Measurements from ENCODE around the gene DHX9.
"Not testable (repeated sequence)": the region's sequence is repeated elsewhere in the genome, so short reads cannot be mapped to it uniquely, and the experiment has no call there.

The DHX9 gene

GRCh38 chr1:182888736-182889531, 49.8 kb downstream of the DHX9 start:
- DNase-seq (ENCODE audit: insufficient read length, low spot score): no peak
- peak; percentile 36 for FAIRE-seq

GRCh38 chr1:182889997-182890396, 50.9 kb downstream of the DHX9 start:
- FAIRE-seq: no peak

DNA sequence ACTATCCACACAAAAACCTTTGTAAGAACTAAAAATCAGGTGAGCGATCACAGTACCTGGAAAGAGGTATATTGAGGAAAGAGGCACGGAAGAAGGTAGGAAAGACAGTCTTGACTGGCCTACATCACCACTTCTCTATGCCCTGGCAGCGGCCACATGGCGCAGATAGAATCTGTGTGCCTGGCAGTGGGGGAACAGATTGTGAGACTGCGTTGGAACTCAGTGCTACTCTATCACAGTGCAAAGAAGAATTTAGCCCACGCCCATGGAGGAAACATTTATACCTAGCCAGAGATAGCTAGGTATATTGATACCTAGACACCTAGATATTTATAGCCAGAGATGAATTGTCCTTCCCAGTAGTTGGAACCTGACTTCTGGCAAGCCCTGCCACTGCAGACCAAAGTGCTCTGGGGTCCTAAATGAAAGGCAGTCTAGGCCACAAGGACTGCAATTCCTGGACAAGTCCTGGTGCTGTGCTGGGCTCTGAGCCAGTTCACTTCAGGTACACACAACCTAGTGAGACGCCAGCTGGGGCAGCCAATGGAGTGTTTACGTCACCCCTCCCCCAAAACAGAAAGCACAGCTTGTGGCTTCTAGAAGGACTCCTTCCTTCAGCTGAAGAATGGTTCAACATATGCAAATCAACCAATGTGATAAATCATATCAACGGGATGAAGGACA, 51.9 kb downstream of the DHX9 start:
- FAIRE-seq (no peak), DNase-seq (ENCODE audit: insufficient read length, low spot score) (no peak)

More at GRCh38 chr1:182889997-182890396, 50.9 kb downstream of the DHX9 start:
- DNase-seq (ENCODE audit: insufficient read length, low spot score): no peak

DNA sequence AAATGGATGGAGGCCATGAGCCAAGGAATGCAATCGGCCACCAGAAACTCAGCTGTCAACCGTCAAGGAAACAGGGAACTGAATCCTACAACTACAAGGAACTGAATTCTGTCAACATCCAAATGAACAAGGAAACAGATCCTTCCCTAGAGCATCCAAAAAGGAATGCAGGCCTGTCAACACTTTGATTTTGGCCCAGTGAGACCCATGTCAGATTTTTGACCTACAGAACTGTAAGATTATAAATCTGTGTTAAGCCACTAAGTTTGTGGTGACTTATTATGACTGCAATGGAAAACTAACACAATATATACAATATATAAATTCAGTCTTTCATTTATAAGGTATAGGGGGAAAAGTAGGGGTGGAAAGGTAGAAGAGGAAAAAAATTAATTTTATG, 58.5 kb downstream of the DHX9 start:
- DNase-seq (ENCODE audit: insufficient read length, low spot score) (no peak), FAIRE-seq (no peak)

- not testable (repeated sequence) for FAIRE-seq; DNase-seq (ENCODE audit: insufficient read length, low spot score)
Observed at GRCh38 chr1:182901946-182902345, 62.8 kb downstream of the DHX9 start.

DNA sequence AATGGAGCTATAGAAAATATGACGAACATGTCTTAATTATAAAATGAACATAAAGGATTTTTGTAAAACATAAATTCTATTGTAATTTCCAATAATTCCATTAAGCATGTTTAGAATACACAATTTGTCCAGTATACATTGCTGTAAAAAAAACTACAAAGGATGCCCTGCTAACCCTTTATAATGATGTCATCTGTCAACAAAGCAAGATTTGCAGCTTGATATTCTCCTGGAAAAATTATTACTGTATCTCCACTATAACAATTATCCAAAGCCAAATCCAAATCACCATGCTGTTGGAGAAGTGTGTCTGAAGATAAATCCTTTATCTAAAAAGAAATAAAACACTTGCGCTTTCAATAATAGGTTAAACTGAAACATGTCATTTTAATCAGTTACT, 66.2 kb downstream of the DHX9 start:
- no peak for FAIRE-seq
- no peak for DNase-seq (ENCODE audit: insufficient read length, low spot score)

GRCh38 chr1:182909578-182909977, 70.4 kb downstream of the DHX9 start:
- FAIRE-seq (no peak), DNase-seq (ENCODE audit: insufficient read length, low spot score) (no peak)

DNA sequence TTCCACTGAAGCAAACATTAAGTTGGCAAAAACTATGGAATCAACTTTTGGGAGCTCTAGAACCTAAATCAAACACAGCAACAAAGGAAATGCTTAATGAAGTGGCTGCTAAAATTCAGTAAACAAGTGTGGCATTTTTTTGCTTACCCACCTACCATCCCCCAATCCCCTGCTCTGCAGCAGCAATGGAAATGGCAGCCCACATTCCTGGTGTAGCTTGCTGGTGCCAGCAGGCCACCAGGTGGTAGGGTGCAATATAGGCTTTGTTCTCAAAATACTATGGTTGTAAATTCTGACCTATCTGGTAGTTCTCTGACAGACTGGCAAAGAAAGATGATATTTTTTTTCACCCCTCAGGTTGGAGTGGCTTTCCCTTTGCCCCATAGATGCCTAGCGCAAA, 71.0 kb downstream of the DHX9 start:
- DNase-seq (ENCODE audit: insufficient read length, low spot score) (no peak), FAIRE-seq (no peak)

- DNase-seq (ENCODE audit: insufficient read length, low spot score) (no peak), FAIRE-seq (no peak)
Observed at GRCh38 chr1:182913401-182913800, 74.3 kb downstream of the DHX9 start.

- DNase-seq (ENCODE audit: insufficient read length, low spot score): no peak
- no peak for FAIRE-seq
Observed at GRCh38 chr1:182917378-182917777, 78.2 kb downstream of the DHX9 start.

- FAIRE-seq (no peak), DNase-seq (ENCODE audit: insufficient read length, low spot score) (no peak)
Observed at GRCh38 chr1:182925661-182926060, 86.5 kb downstream of the DHX9 start.

DNA sequence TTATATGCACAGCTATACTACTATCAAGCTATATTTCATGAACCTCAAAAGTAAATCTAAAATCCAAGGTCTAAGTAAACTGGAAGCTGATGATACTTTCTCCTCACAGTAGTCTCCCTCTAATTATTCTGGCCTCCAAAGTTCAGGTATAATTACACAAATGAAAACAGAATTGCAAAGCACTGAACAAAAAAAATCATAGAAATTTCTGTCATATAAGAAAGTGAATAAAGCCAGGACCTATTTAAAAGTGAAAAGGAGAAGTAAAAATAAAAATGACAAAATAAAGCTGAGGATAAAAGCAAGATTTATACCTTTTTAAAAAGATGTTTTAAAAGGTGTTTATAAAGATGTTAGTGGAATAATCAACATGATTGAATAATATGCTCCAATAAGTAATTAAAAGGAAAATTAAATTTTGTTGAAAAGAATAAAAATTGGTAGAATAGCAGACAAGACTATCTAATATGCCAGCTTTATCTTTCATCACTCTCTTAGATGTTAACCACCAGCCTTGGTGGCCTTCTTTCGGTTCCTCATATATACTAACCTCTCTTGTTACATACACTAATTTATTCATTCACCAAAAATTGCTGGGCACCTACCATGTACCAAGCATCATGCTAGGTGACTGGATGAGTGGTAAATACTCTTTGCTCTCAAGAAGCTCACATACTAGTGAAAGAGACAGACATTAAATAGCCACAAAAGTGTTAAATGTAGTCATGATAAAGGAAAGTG, 88.7 kb downstream of the DHX9 start:
- FAIRE-seq: no peak
- no peak for DNase-seq (ENCODE audit: insufficient read length, low spot score)

GRCh38 chr1:182930985-182931384, 91.8 kb downstream of the DHX9 start:
- no peak for DNase-seq (ENCODE audit: insufficient read length, low spot score)
- FAIRE-seq: no peak

DNA sequence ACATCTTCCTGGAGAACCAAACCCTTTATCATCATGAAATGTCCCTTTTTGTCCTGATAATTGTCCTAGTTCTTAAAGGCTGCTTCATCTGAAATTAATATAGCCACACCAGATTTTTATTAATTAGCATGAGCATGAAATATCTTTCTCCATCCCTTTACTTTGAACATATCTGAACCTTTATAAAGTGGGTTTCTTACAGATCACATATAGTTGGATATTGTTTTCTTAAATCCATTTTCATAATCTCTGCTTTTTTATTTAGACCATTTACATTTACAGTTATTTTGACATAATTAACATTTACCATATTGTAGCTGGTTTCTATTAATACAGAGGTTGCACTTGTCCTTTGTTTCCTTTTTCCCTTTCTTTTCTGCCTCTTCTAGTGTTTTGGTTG, 96.6 kb downstream of the DHX9 start:
- no peak for DNase-seq (ENCODE audit: insufficient read length, low spot score)
- no peak for FAIRE-seq

Data from HTR-8/SVneo (cell line).